Stimulated activated CD8-positive, alpha-beta memory T cell treated with anti-CD3 and anti-CD28 coated beads, Interleukin-7, amount 100 ng/mL, for 1 hour (primary cell): Measurements from ENCODE around the gene A4GALT.

Experiments used
- DNase-seq, 2 donors: peaks; one replicate each; pipeline ENCODE4 v3.0.0-alpha.2; 2020; ENCODE audit warnings: low read depth in 2 of 2

Gene A4GALT

DNA sequence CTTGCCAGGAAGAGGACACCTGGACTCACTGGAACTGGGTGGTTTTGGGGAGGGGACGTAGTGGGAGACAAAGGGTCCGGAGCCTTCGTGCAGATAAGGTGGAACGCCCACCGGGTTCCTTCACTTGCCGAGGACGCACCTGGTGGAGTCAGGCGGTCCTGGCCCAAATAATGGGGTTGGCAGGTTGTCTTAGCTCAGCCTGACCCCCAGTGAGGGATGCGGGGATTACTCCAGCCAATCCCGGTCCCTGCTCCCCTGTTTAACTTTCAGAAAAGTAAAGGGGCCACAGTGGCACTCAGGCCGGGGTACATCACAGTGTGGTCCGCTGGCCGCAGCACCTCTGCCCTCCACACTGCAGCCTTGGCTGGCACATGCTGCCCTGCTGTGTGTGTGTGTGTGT is 18.0 kb downstream of the A4GALT start:
- DNase-seq = no peak

DNA sequence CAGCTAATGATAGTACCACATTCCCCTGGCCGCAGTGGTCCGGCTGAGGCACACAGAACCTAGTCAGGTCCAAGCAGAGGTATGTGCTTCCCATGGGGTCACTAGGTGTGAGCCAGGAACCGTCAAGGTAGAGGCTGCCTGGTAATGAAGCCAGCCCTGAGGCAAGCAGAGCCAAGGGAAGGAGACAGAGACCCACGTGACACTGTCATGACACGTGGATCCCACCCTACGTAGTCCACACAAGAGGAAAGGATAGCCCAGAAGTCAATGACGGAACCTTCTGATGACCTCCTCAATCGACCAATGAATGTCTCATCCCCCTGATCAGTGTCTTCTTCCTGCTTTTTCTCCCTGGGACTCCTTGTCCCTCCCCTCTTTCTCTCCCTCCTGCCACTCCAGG is 19.0 kb downstream of the A4GALT start:
- no peak for DNase-seq

DNA sequence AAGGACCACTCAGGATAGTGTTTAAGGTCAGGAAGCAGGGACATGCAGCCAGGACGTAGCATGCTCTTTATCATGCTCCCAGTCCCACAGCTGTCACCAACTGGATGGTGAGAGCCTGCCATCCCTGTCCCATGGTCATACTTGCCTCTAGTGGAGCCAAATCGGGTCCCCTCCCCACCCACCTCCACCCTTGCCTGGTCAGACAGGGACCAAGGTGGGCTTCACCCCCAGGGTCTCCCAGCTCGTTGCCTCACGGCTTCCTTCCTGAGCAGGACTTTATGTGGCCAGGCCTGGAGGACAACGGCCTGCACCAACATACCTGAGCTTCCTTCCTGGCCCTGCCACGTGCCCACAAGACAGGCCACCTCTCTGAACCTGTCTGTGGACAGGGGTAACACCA is 19.8 kb downstream of the A4GALT start:
- DNase-seq = no peak

DNA sequence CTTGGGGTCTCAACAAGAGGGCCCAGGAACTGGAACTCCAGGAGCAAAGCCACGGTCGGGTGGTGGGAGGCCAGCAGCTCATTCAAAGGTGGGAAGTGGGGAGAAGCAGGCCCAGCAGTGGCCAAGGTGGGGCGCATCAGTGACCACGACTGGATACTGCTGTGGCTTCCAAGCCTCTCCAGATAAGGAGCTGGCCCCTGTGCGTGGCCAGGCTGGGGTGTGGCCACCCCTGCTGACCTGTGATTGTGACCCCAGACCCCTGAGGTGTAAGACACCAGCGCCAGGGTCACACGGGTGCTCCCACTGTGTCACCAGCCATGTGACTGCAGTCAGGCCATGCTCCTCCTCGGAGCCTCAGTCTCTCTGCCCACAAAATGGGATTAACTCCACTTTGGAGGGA is 20.3 kb downstream of the A4GALT start:
- DNase-seq = no peak

DNA sequence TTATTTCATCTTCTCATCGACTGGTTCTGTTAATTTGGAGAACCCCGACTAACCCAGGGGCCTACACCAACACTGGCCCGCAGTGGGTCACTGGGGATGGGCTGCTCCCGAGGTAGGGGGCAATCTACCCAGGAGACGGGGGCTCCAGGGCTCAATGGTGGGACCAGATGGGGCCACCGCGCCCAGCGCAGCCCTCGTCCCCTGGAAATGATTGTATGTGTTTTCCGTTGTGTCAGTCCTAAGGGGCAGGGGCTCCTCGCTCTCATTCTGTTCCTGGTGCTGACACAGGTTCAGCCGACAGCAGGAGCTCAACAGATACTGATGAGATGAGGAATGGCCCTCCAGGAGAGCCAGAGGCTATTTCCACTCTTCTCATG is 20.7 kb downstream of the A4GALT start:
- no peak for DNase-seq

DNA sequence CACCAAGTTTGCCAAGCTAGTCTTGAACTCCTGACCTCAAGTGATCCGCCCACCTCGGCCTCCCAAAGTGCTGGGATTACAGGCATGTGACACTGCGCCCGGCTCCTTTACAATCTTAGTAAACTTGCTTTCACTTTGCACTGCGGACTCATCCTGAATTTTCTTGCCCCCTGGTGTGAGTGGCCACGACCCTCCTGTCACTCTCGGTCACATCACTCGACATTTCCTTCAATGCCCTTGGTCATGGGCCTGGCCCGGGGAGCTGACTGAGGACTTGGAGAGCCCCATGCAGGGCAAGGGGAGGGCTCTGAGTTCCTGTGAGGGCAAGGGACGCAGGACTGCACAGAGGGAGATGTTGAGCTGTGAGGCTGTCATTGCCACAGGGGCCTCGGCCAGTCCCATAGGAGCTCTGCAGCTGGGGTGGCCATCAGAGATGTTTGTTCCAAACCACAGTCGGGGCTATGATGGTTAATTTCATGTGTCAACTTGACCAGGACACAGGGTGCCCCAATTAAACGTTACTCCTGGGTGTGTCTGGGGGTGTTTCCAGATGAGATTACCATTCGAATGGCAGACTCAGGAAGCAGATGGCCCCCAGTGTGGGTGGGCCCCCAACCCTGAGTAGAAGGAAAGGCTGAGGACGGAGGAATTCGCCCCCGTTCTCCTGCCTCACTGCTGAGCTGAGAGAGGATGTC is 21.2 kb downstream of the A4GALT start:
- DNase-seq = no peak

DNA sequence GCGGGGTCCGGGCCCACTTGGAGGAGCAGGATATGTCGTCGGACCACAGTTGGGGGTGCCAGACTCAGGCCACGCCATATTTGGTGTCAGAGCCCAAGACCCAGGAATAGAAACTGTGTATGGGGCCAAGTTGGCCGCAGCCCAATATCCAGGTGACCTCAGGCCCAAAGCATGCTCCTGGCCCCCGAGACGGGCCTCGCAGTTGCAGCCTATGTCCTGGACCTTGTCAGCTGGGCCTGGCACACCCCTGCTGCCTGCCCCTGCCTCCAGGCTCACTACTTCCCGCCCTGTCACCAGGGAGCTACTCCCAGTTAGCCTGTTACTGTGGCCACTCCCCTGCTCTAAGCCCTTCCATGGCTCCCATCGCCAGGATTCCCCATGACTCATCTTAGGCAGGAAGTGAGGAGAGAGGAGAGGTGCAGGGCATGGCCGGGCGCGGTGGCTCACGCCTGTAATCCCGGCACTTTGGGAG is 23.1 kb downstream of the A4GALT start:
- no peak for DNase-seq

DNA sequence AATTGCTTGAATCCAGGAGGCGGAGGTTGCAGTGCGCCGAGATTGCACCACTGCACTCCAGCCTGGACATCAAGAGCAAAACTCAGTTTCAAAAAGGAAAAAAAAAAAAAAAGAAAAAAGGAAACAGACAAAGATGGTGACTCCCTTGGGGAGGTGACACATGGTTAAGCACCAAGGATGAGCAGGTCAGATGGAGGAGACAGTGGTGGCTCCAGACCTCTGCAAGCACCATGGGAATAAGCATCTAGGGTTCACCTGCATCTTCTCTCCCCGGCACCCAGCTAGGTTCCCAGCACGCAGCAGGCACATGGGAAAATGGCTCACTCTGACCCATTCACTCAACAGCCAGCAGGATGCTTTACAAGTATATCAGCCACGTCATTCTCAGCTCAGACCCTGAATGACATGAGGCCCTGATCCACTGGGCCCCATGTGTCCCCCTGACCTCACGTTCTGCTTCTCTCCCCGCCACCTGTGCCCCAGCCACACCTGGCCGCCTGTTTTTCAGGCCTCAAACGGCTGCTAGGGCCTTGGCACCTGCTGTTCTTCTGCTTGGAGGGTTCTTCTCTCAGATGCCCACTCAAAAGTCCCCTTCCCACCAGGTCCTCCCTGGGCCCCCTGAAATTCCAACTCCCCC is 24.2 kb downstream of the A4GALT start:
- DNase-seq = no peak

DNA sequence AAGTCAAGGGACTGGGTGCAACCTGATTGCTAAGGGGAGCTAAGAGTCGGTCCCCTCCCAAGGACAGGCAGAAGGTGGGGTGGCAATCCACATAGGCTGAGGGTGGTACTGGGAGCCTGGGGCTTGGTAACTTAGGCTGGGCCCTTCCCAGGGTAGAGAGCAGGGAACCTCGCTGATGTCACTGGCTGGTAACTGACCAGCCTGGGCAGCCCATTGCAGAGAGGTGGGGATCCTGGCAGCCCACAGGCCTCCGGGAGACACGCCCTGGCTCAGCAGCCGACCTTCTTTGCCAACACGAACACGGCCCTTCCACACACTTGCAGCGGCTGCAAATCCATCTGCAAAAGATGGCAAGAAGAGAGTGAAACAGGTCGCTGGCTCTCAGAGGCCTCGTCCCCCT is 25.4 kb downstream of the A4GALT start:
- no peak for DNase-seq

DNA sequence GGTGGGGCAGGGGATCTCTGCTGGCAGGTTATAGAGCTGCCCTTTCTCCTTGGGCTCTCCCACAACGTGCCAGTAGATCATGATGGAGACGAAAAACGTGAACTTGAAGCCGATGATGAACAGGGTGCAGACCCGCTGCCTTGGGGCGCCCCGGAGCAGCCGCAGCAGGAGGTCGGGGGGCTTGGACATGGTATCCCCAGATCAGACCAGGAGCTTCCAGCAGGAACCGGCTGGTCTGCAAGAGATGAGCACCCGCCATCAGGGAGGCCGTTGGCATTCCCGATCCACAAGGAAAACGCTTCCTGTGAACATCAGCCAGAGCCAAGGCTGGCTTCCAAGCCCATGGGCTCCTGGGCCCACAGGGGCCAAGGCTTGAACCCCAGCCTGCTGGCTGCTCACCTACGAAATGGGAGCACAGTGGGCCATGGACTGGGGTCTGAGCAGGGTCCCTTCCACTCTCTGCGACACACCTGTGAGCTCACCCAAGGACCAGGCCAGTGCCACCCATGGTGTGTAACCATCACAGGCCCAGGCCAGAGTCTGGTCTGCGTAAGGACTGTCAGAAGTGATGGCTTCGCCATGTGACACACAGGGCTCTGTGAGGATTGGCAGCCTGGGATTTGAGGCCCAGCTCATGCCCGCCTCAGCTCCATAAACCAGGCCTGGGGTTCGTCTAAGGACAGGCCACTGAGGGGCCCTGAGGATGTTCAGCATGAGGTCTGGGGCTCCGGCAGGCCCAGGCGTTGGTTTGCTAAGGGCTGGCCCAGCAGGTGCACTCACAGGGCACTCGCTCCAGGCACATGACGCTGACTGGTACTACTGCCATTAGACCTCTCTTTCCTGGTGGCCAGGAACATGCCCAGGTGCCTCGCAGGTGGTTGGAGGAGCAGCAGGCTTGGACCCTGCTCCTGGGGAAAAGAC is 26.6 kb downstream of the A4GALT start:
- DNase-seq = no peak

DNA sequence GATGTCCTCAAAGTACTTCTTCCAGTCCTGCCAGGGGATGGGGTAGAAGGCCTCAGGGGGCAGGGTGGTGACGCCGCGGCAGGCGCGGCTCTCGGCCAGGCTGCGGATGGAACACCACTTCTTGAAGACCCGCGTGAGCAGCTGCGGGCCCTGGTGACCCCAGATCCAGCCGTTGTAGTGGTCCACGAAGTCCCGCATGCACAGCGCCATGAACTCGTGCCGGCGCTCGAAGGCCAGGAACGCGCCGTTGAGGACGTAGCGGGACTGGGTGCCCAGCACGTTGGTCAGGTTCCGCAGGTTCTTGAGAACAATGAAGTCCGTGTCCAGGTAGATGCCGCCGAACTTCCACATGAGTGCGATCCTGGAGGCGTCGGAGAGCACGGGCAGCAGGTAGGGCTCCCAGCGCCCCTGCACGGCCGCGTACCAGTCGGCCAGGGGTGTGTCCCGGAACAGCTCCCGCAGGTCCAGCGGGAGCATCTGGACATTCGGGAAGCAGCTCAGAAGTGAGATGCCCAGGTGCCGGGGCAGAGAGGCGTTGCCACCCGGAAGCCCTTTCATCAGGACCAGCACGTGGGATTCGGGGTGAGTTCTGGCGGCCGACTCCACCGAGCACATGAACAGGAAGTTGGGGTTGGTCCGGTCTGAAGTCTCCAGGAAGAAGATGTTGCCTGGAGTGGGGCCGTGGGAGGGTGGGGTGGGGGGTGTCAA is 27.5 kb downstream of the A4GALT start:
- no peak for DNase-seq

DNA sequence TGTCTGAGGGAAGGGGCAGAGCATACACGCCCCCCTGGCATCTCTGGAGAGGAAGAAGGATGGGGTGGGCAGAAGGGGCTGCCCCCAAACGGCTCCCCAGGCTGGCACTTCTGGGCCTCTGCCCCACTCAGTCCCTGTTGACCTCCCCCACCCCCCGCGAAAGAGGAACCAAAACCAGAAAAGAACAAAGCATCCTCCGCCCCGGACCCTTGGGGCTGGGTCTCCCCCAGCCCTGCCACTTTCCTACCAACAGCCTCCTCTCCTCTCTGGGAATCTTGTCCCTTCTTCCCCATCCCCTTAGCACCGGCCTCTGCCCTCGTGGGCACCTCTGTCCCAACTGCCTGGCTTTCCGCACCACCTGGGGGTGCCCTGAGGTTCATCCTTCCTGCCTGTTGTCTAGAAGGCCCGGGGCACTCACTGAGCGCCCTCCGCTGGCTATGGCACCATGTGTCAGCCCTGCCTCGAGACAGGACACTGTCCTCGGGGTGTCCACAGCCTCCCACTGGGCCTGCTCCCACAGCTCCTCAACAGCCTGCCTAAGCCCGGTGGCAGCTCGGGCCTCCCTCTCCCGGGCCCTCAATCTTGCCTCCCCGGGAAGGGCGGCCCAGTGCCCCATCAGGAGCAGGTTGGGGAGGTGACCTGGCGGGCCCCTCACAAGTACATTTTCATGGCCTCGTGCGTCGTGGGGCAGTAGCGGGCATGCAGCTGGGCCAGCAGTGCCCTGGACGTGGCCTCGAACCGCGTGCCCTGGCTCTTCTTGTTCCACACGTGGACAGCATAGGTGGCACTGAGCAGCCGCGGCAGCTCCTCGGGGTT is 28.2 kb downstream of the A4GALT start:
- no peak for DNase-seq

DNA sequence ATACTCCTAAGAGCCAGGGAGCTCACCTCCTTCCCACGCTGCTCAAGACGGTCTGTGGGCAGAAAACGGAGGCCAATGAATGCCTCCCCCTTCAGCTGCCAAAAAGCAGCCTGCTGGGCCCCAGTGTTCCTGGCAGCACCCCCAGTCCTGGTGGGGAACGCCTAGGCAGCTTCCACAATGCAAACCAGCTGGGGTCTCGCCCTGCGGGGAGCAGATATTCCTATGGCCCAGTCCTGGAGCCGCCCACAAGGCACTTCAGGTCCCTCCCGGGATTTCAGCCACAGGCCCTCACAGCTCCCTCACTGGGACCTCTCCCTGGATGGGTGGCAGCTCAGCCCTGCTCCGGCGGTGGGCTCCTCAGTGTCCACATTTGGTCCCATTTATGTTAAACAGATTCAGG is 29.2 kb downstream of the A4GALT start:
- DNase-seq = no peak

DNA sequence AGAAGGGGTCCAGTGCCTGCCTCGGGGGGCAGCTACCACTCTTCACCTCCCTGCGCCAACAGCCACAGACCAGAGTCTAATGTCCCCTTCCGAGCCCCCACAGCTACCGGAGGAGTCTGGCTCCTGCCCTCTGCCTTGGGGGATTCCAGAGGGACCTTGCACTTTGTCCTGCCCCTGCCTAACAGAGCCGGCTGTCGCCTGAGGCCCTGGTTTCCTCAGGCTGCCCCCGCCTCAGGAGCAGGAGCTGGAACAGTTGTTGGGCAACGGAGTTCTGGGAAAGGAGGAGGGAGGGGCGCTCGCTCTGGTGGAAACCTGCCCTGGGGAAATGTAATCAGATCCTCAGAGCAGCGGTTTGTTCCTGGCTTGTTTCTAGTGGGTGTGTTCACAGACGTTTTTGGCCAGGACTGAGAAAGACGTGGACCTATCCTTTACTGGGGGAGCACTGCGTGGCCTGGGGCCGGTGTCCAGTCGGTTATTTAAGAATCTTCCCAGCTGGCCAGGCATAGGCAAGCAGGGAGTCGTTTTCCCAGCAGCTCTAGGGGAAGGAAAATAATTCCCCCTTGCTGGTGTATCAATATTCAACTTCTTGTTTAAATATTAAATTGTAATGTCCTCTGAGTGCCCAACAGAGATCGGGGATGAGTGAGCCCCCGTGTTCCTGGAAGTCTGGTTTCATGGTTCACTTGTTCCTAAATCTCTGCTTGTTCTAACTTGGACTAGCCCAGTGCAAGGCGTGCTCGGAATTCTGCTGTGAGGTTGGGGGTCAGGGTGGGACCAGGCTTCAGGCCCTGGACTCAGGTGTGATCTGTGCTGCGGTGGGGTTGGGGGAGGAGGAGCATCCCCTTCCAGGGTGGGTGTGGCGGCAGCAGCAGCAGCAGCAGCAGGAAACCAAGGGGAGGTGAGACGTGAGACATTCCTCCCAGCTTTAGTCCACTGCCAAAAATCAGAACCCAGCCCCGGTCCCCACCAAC is 32.1 kb downstream of the A4GALT start:
- no peak for DNase-seq

DNA sequence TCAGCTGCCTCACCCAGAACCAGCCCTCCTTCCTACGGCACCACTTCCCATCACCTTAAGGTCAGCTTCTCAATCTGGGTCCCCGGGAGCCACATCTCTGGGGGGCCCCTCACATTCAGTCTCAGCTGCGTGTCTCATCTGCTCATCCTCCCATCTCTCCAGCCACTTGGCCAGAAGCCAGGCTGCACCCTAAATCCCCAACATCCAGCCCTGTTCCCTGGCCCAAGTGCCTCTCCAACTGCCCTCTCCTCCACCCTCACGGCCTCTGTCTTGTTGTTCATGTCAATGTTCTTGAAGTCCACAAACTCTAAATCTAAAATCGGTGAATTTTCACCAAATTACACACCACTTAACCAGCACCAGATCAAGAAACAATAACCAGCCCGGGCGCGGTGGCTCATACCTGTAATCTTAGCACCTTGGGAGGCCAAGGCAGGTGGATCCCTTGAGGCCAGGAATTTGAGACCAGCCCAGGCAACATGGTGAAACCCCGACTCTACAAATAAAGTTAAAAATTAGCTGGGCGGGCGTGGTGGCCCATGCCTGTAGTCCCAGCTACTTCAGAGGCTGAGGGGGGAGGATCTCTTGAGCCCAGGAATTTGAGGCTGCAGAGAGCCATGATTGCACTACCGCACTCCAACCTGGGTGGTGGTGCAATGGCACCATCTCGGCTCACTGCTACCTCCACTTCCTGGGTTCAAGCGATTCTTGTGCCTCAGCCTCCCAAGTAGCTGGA is 33.7 kb downstream of the A4GALT start:
- no peak for DNase-seq

DNA sequence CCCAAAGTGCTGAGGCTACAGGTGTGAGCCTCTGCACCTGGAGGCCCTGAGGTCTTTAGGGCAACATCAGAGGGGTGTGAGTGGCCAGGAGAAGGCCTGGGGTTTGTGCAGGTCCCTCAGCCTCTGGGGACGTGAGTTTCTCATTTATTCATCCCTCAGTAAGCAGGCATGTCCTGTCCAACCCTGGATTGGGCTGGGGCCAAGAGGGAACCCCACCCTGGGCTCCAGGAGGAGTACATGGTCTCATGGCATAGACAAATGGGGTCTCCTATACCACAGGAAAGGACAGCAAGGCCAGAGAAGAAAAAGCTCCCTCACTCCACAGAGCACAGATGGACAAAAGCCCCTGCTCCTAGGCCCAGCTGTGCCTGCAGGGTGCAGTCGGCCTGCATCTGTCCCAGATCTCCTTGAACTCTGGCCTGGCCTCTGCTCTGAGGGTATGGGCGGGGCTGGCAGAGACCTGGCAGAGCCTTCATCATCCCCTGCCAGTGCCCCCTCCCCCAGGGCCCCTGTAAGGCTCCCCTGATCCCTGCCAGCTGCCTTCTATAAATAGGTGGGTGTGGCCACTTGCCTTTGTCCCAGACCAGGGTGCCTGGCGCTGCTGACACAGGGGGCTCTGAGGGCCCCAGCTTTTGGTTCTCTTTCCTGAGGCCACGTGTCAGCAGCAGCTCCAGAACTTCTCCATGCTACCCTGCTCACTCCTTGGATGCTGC is 34.6 kb downstream of the A4GALT start:
- no peak for DNase-seq

DNA sequence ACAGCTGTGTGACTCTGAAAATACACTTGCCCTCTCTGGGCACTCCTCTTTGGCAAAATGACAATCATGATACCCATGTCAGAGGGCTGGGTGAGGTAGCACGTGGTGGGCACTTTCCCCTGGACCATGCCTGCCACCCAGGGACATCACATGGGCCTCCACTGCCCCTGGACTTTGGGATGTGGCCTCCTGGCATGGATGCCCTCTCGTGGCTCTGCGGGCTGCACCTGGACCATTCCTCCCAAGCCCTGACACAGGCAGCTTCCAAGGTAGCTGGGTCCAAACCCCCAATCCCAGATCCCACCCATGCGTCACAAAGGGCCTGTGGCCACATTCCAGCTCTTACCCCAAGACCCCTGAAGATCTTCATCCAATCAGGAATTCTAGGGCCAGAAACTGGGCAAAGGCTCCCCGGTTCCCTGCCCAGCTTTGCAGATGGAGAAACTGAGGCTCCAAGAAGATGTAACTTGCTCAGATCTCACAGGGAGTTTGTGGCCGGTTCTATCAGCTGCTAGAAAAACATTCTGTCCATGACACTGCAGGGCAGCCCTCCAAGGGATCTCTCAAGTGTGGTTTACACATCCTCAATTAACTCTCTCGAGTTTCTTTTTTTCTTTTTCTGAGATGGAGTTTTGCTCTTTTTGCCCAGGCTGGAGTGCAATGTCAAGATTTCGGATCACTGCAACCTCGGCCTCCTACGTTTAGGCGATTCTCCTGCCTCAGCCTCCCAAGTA is 36.0 kb downstream of the A4GALT start:
- no peak for DNase-seq
